ENCODE data around the gene SMPD4.
"Not testable (repeated sequence)": the region's sequence is repeated elsewhere in the genome, so short reads cannot be mapped to it uniquely, and the experiment has no call there.

The SMPD4 gene

GRCh38 chr2:130137118-130137517 lies 44.3 kb downstream of the SMPD4 start:
- not testable (repeated sequence) for FAIRE-seq

GRCh38 chr2:130136546-130136945 lies 44.9 kb downstream of the SMPD4 start:
- not testable (repeated sequence) for DNase-seq (ENCODE audit: insufficient read length, low spot score); FAIRE-seq

More at GRCh38 chr2:130137118-130137517, 44.3 kb downstream of the SMPD4 start:
- not testable (repeated sequence) for DNase-seq (ENCODE audit: insufficient read length, low spot score)

DNA sequence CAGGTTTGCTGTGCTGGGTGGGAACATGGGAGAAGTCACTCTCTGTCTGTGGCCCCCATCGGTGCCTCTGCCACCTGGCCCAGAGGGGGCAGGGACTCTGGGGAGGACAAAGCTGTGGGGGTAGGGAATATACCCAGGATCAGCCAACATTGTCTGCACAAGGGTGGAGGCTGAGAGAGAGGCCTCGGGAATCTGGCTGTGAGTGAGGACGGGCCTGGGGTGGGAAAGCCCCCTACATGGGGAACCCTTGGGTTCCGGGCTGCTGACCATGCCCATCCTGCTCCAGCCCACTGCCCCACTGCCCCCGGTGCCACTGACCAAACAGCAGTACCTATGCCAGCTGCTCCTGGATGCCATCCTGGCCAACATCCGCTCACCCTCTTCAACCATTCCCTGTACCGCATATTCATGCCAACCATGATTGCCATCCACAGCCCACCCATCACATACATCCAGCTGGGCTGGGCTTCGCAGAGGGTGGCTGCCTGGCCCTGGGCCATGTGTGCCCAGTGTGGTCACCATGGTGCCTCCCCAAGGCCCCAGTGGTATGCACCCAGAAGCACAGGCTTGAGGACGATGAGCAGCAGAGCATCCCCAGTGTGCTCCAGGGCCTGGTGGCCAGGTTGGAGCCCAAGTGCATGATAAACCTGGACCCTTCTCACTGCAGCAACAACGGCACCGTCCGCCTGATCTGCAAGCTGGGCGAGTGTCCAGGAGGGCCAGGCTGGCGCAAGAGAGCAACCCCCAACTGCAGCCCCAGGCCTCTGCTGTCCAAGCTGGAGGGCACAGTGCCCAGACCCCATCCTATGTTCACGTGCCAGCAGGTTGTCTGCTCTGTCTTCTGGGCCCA lies 45.5 kb downstream of the SMPD4 start:
- no peak for TF ChIP-seq POLR2AphosphoS5 (IDR thresholded peaks at IDR 0.05; ENCODE audit: low read depth, low read length)
- TF ChIP-seq POLR2A (IDR thresholded peaks at IDR 0.05; ENCODE audit: low read depth, low read length): no peak
- TF ChIP-seq SPI1 (IDR thresholded peaks at IDR 0.05; ENCODE audit: low read depth, low read length): no peak
- no peak for TF ChIP-seq TAF1 (IDR thresholded peaks at IDR 0.05; ENCODE audit: low read depth, low read length)
- TF ChIP-seq POU2F2 (IDR thresholded peaks at IDR 0.05; ENCODE audit: low read depth, low read length): no peak
- no peak for TF ChIP-seq PAX5 (IDR thresholded peaks at IDR 0.05; ENCODE audit: insufficient read depth, low read length, severe bottlenecking)
- DNase-seq (ENCODE audit: insufficient read length, low spot score) (no peak), FAIRE-seq (no peak)

- not testable (repeated sequence) for FAIRE-seq
These were observed 52.1 kb downstream of the SMPD4 start, which contains the start of gene POTEF for GRCh38 chr2:130129120-130129829. POTEF (minus strand) TSS chr2:130129222; CDS start chr2:130120515, 8,707 bp downstream.

DNA sequence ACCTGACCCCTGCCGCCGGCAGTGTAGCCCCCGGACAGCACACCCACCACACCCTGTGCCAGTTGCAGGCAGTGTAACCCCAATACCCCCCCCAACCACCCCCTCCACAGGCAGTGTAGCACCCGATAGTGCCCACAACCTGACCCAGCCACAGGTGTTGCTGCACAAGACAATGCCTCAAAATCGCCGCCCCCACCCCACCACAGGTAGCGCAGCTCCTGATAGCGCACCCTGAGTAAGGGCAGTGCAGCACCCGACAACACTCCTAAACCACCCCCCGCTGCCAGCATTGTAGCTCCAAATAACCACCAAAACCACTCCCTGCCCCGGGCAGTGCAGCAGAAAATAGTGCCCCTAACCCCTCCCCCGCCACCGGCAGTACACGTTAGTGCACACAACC lies 52.9 kb downstream of the SMPD4 start:
- not testable (repeated sequence) for FAIRE-seq; DNase-seq (ENCODE audit: insufficient read length, low spot score)

More at GRCh38 chr2:130129120-130129829, 52.1 kb downstream of the SMPD4 start, which contains the start of gene POTEF:
- DNase-seq (ENCODE audit: insufficient read length, low spot score): not testable (repeated sequence)

DNA sequence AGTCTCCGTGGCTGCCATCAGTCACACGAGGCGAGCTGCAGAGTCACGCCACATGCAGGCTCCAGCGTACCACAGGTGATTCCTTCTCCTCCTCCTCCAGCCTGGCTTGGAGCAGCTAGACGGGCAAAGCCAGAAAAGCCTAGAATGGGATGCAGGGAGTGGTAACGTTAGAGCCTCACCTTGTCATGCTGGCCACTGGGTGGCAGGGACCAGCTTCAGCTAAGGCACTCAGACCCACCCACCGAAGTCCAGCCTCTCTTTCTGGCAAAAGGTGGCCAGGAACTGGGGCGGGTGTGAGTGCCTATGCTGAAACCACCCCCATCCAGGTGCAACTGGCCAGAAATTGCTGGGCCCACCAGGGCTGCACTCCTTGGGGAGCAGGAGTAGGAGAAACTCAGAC lies 53.7 kb downstream of the SMPD4 start:
- DNase-seq (ENCODE audit: insufficient read length, low spot score); FAIRE-seq: not testable (repeated sequence)

GRCh38 chr2:130120924-130121323 lies 60.5 kb downstream of the SMPD4 start:
- not testable (repeated sequence) for FAIRE-seq; DNase-seq (ENCODE audit: insufficient read length, low spot score)

DNA sequence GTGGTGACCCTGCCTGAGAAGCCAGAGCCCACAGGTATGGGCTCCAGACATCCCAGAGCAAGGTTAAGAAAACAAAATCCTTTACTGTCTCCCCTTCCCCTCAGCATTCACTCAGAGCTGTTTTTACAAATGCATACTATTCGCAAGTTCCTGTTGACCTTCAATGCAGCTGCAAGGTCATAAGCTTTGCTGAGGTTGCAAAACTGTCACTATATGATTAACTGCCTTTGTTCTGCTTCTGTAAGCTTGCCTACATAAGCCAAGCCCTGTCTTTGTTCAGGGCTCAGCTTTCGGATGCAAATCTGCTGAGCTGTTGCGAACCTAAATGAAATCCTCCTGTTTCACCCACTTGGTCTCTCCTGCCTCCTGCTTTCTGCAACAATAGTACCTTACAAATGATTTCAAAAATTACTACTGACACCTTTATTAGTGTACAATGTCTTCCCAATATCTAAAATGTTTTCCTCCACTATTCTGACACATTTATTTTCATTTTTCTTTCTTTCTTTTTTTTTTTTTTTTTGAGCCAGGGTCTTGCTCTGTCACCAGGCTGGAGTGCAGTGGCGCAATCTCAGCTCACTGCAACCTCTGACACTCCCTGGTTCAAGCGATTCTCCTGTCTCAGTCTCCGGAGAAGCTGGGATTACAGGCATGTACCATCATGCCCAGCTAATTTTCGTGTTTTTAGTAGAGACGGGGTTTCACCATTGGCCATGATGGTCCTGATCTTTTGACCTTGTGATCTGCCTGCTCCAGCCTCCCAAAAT lies 78.6 kb downstream of the SMPD4 start:
- not testable (repeated sequence) for FAIRE-seq; DNase-seq (ENCODE audit: insufficient read length, low spot score)

All from GM12891 (cell line).